Measurements from ENCODE around the gene BBIP1.

BBIP1 gene

DNA sequence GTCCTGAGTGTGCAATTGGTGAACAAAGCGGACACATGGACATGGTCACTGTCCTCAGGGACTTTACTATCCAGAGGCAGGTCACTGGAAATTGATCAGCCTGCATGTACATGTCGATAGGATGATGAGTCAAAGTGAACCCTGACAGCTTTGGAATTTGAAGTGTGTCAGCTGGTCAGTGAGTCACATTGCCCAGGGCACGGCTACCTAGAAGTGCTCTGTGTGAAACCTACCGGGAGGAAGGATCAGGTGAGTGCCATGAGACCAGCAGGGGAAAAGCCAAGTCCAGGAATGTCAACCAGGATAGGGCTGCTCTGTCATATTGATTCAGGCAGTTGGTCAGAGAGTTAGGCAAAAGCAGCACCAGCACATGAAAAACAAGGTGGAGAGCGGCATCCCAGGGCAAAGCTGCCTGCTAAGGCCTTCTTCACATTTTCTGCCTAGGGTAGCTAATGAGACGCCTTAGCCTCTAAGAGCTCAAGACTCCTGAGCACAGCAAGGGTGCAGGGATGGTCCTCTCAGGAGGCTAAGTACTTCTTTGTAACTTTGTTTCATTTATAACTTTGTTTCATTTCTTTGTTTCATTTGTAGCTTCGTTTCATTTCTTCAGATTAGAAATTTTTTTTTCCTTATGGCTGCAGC is 66.6 kb downstream of the BBIP1 start:
- H3K27ac ChIP-seq (ENCODE audit: low read depth, low read length), result no peak overlapping the region
- H3K36me3 ChIP-seq (ENCODE audit: control insufficient read depth, low read length), result no peaks in the 10 kb centered on the region
- peaks cover 59% of the 10 kb centered on the region for H3K4me1 ChIP-seq (ENCODE audit: control insufficient read depth, low read length)
- H3K79me2 ChIP-seq (ENCODE audit: control insufficient read depth, low read length), result no peaks in the 10 kb centered on the region
- no peak overlapping the region for H3K4me2 ChIP-seq (ENCODE audit: low read length)
- H3K4me3 ChIP-seq (ENCODE audit: low read length), result no peak overlapping the region
- H3K9me3 ChIP-seq (ENCODE audit: control insufficient read depth, insufficient read depth, low read length), result no peaks in the 10 kb centered on the region; the same call in 1 of the 2 replicates
- H3K9me2 ChIP-seq (replicated peaks; ENCODE audit: control insufficient read depth, low read length), result no peaks in the 10 kb centered on the region
- H4K20me1 ChIP-seq (ENCODE audit: control insufficient read depth, insufficient read depth, low read depth, low read length), result no peaks in the 10 kb centered on the region
- H3K27me3 ChIP-seq (ENCODE audit: control insufficient read depth, low read length), result no peaks in the 10 kb centered on the region
- TF ChIP-seq, protein P1, sequence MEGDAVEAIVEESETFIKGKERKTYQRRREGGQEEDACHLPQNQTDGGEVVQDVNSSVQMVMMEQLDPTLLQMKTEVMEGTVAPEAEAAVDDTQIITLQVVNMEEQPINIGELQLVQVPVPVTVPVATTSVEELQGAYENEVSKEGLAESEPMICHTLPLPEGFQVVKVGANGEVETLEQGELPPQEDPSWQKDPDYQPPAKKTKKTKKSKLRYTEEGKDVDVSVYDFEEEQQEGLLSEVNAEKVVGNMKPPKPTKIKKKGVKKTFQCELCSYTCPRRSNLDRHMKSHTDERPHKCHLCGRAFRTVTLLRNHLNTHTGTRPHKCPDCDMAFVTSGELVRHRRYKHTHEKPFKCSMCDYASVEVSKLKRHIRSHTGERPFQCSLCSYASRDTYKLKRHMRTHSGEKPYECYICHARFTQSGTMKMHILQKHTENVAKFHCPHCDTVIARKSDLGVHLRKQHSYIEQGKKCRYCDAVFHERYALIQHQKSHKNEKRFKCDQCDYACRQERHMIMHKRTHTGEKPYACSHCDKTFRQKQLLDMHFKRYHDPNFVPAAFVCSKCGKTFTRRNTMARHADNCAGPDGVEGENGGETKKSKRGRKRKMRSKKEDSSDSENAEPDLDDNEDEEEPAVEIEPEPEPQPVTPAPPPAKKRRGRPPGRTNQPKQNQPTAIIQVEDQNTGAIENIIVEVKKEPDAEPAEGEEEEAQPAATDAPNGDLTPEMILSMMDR (IDR thresholded peaks at IDR 0.05; ENCODE audit: low read depth, low read length, poor library complexity, severe bottlenecking), result no peak
- TF ChIP-seq EZH2phosphoT487 (IDR thresholded peaks at IDR 0.05; ENCODE audit: borderline replicate concordance, low read length), result no peak
- peaks cover 8% of the 10 kb centered on the region for H3F3A ChIP-seq (ENCODE audit: control insufficient read depth, insufficient read depth)

- Histone ChIP-seq H3K4me1 (ENCODE audit: control insufficient read depth, low read length) (peaks cover 68% of the 10 kb centered on the region), H4K20me1 (ENCODE audit: control insufficient read depth, insufficient read depth, low read depth, low read length) (no peaks in the 10 kb centered on the region), H3K9me2 (replicated peaks; ENCODE audit: control insufficient read depth, low read length) (no peaks in the 10 kb centered on the region), H3K4me3 (ENCODE audit: low read length) (no peak overlapping the region), H3K27me3 (ENCODE audit: control insufficient read depth, low read length) (no peaks in the 10 kb centered on the region), H3K27ac (ENCODE audit: low read depth, low read length) (no peak overlapping the region), H3K9me3 (ENCODE audit: control insufficient read depth, insufficient read depth, low read length) (no peaks in the 10 kb centered on the region; the same call in 1 of the 2 replicates), H3K79me2 (ENCODE audit: control insufficient read depth, low read length) (no peaks in the 10 kb centered on the region), H3F3A (ENCODE audit: control insufficient read depth, insufficient read depth) (peaks cover 5% of the 10 kb centered on the region), H3K4me2 (ENCODE audit: low read length) (no peak overlapping the region), H3K36me3 (ENCODE audit: control insufficient read depth, low read length) (no peaks in the 10 kb centered on the region)
- TF ChIP-seq EZH2phosphoT487 (IDR thresholded peaks at IDR 0.05; ENCODE audit: borderline replicate concordance, low read length), result no peak
- TF ChIP-seq, protein P1 (IDR thresholded peaks at IDR 0.05; ENCODE audit: low read depth, low read length, poor library complexity, severe bottlenecking), result no peak
Measured at GRCh38 chr10:110851020-110851612, 67.9 kb downstream of the BBIP1 start.

DNA sequence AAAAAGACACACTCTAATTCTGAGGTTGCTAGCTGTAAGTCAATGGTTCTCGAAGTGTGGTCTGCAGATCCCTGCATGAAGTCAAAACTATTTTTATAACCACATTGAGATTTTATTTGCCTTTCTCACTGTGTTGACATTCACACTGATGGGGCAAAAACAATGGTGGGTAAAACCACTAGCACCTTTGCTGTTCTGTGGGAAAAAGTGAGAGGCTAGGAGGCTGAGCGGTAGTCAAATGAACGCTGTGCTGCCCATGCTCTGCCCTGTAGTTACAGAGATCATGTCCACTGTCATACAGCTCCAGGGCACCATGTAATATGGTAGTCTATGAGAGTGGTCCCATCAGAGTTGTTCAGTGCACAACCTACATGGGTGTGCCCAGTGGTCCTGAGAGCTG is 68.9 kb downstream of the BBIP1 start:
- TF ChIP-seq, protein P1 (IDR thresholded peaks at IDR 0.05; ENCODE audit: low read depth, low read length, poor library complexity, severe bottlenecking), result no peak
- TF ChIP-seq EZH2phosphoT487 (IDR thresholded peaks at IDR 0.05; ENCODE audit: borderline replicate concordance, low read length), result no peak

More for the DNA sequence above, 68.9 kb downstream of the BBIP1 start:
- peaks cover 74% of the 10 kb centered on the region for H3K4me1 ChIP-seq (ENCODE audit: control insufficient read depth, low read length)
- peaks cover 3% of the 10 kb centered on the region for H3F3A ChIP-seq (ENCODE audit: control insufficient read depth, insufficient read depth)
- no peak overlapping the region for H3K4me2 ChIP-seq (ENCODE audit: low read length)
- no peak overlapping the region for H3K4me3 ChIP-seq (ENCODE audit: low read length)
- H3K9me3 ChIP-seq (ENCODE audit: control insufficient read depth, insufficient read depth, low read length), result no peaks in the 10 kb centered on the region; the same call in 1 of the 2 replicates
- no peaks in the 10 kb centered on the region for H4K20me1 ChIP-seq (ENCODE audit: control insufficient read depth, insufficient read depth, low read depth, low read length)
- H3K79me2 ChIP-seq (ENCODE audit: control insufficient read depth, low read length), result no peaks in the 10 kb centered on the region
- no peaks in the 10 kb centered on the region for H3K9me2 ChIP-seq (replicated peaks; ENCODE audit: control insufficient read depth, low read length)
- H3K36me3 ChIP-seq (ENCODE audit: control insufficient read depth, low read length), result no peaks in the 10 kb centered on the region
- H3K27me3 ChIP-seq (ENCODE audit: control insufficient read depth, low read length), result no peaks in the 10 kb centered on the region
- no peak overlapping the region for H3K27ac ChIP-seq (ENCODE audit: low read depth, low read length)
